Activated T-cell treated with anti-CD3 and anti-CD28 coated beads for 24 hours (primary cell): ENCODE results near the gene RPS19.
"Not testable (repeated sequence)": the region's sequence is repeated elsewhere in the genome, so short reads cannot be mapped to it uniquely, and the experiment has no call there.

ENCODE experiments used
- DNase-seq: peaks from one replicate; pipeline ENCODE4 v3.0.0-alpha.2; 2020; ENCODE audit warnings: low read depth

The RPS19 gene

DNA sequence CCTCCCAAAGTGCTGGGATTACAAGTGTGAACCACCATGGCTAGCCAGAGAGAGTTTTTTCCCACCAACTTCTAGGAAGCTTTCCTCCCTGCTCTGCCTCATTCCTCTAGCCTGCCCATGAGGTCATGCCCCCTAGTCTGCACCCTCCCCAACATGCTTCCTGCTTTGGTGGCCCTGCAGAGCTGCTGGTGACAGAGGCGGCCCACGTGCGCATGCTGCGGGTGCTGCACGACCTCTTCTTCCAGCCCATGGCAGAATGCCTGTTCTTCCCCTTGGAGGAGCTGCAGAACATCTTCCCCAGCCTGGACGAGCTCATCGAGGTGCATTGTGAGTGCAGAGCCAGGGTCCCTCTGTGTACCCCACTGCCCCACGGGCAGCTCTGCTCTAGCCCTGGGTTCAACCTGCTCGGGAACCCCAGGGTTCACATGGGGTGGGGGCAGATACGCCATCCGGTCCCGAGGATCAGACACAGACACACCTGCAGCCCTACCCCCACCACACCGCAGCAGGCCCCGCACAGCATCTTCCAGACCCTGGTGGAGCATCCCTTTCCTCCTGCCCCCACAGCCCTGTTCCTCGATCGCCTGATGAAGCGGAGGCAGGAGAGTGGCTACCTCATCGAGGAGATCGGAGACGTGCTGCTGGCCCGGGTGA is 41.8 kb downstream of the RPS19 start:
- no peak for DNase-seq

DNA sequence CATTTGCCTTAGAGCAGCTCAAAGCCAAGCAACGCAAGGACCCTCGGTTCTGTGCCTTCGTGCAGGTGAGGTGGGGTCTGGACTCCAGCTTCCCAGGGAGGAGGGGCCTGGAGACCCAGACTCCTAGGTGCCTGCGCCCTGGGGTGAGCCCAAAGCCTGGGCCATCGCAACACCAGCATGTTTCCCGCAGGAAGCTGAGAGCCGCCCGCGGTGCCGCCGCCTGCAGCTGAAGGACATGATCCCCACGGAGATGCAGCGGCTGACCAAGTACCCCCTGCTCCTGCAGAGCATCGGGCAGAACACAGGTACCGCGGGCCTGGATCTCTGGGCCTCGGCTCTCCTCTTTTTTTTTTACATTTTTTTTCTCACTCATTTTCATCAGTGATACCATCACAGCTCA is 42.5 kb downstream of the RPS19 start:
- DNase-seq: no peak

DNA sequence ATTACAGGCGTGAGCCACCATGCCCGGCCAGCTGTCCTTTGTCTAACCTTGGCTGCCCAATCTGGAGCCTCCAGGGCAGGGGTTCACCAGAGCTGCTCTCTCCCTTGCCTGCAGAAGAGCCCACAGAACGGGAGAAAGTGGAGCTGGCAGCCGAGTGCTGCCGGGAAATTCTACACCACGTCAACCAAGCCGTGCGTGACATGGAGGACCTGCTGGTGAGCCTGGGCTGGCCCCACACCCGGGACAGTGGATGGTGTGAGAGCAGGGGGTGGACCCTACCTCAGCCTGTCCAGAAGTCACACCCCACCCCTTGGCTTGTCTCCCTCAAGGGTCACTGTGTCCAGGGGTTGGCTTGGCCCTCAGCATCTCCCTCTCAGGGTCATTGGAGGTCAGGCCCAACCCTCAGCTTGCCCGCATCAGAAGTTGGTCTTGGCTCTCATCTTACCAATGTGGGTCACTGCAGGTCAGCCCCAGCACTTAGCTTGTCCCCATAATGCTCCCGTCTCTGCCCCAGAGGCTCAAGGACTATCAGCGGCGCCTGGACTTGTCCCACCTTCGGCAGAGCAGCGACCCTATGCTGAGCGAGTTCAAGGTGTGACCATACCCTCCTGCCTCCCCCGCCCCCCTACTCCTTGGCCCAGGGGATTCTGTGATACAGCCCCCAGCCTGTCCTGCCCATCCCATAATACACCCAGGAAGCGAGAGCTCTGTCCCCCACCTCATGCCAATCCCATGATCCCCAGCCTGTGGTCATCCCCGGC is 43.3 kb downstream of the RPS19 start:
- no peak for DNase-seq

DNA sequence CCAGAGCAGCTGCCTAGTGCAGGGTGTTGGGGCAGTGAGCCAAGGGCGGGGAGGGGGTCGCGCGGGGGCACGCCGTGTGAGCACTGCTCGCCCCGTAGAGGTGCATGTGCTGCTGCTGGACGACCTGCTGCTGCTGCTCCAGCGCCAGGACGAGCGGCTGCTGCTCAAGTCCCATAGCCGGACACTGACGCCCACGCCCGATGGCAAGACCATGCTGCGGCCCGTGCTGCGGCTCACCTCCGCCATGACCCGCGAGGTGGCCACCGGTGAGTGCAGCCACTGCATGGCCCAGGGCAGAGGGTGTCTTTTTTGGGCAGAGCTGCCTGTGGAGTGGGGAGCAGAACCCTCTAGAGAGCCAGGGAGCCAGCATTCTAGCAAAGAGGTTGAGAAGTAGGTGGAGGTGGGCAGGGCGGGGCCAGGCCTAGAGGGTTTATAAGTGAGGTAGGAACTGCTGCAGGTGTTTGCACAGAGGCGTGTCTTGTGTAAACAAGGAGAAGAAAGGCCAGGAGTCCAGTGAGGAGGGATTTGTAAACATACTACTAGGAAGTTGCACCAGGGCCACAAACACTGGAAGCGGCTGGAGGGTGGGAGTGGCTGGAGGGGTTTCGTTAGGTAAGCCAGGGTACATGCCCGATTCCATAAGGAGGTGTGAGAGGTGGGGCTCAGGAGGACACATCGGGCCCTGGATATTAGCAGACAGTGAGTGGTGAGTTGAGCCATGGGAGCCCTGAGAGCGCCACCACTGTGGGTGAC is 44.2 kb downstream of the RPS19 start:
- no peak for DNase-seq

DNA sequence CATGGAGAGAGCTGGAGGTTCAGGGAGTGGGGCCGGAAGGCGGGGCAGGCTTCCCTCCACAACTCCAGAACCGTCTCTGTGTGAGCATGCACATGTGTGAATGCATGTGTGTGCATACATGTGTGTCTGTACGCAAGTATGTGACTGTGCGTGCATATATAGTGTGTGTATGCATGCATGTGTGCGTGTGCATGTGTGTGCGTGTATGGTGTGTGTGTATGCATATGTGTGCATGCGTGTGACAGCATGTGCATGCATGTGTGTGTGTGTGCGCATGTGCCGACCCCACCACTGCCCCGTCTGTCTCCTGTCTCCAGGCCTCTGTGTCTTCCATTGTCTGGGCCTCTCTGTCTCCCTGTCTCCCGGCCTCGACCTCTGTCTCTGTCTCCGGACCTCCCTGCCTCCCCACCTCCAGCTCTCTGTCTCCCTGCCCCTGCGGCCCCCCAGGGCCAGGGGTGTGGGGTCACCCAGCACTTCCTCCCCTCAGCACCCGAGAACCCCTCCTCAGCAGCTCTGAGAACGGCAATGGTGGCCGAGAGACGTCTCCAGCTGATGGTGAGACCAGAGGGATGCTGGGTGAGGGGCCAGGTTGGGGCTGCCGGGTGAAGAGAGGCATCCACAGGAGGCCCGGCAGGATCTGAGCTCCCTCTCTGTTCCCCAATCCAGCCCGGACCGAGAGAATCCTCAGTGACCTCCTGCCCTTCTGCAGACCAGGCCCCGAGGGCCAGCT is 45.4 kb downstream of the RPS19 start:
- DNase-seq: no peak

DNA sequence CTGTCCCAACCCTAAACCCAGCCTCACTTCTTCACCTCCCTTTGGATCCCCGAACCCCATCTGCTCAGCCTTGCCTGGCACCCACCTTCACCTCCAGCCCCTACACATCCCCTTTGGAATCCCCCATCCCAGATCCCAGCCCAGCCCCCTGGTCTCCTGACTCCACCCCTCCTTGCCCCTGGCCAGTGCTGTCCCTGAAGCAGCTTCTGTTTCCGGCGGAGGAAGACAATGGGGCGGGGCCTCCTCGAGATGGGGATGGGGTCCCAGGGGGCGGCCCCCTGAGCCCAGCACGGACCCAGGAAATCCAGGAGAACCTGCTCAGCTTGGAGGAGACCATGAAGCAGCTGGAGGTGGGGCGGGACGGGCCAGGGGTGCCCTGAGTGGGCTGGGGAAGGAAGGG is 46.2 kb downstream of the RPS19 start:
- no peak for DNase-seq

DNA sequence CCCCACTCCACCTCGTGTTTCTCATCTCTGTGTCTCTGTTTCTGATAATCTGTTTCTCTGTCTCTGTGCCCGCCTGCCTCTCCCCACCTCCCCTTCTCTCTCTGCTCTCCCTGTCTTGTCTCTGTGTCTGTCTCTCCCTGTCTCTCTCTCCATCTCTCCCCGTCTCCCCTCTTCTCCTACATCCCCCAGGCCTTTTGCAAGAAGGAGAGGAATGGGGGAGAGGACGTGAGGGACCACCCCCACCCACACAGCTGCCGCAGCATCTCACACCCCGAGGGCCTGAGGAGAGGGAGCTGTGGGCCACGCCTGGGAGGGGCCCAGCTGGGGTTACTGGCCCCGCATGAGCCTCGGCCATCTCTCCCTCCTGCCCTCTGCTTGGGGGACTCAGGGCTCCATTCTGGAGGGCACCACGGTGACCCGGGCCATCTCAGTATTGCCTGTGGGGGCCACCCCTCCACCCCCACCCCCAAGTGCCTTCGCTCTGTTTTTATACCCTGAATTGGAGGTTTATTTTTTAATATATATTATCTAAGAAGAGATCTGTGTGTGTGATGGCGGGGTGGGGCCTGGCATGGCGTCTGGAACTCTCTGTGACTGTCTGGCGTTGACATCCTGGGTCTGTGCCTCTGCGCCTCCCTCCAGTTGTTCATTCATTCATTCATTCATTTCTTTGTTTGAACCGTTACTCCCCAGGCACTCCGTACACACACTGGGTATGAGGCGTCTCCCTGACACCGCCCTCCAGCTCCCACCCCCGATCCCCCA is 47.0 kb downstream of the RPS19 start:
- DNase-seq: no peak

DNA sequence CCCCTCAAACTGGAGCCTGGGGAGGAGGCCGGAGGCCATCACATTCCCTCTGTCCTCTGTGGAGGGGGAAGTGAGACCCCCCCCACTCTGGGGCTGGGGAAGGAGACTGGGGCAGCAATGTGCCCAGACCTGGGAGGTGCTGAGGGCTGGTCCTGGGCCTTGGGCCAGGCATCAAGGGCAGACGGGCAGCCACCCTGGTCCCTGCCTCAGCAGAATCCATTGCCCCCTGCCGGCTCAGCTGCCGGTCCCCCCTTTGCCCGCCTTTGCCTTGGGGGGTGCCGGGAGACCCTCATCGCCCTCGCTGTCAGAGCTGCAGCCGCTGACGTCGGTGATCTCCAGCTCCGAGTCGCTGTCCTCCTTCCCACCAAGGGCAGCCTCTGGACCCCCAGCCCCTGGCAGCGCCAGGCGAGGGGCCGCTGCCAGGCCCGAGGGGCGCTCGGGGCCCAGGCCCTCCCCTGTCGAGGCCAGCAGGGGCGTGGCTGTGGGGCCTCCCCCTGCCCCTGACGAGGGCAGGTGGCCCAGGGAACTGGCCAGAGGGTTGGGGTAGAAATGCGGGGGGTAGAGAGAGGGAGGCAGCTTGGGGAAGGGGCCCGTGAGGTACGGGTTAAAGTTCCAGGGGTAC is 48.0 kb downstream of the RPS19 start:
- DNase-seq: no peak

DNA sequence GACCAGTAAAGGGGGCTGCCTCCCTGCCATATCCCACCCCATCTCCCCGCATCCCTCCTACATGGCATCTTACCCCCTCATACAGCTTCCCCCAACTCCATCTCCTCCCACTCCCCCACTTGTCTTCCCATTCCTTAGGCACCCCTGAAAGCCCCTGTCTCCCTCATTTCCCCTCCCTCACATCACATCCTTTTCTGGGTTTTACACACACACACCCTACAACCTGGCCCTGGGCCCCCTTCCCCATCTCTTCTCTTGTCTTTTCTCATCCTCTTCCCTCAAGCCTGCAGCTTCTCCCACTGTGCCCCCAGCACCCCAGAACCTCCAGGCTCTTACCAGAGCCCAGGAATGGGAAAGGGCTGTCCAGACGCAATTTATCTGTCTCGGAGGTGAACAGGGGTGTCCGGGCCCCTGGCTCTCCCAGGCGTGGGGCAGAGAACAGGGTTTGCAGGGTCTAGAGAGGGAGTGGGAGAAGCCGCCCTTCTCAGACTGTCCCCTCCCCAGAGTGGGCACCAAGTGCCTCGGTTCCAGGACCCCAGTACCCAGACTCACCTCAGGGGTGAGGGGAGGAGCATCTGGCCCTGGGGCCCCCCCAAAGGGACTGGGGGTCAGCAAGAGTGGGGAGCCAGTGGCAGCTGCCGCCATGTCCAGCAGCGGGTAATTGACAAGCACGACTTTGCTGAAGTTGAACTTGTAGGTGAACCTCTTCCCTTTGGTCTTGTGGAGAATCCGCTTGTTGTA is 48.8 kb downstream of the RPS19 start:
- DNase-seq: no peak

DNA sequence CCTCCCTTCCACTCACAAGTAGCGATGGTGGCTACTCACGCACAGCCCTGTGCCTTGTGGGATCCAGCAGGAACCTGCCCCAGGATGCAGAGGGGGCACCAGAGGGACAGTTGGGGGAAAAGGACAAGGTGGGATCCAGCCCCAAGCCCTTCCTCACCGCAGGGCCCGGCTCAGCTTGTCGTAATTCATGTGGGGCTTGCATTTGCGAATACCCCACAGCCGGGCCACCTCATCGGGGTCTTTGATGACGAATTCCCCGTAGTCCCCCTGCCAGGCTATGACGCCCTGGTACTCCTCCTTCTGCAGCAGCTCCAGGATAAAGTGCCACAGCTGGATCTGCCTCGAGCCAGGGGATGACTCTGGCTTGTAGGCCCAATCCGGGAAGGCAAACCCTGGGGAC is 49.7 kb downstream of the RPS19 start:
- no peak for DNase-seq

DNA sequence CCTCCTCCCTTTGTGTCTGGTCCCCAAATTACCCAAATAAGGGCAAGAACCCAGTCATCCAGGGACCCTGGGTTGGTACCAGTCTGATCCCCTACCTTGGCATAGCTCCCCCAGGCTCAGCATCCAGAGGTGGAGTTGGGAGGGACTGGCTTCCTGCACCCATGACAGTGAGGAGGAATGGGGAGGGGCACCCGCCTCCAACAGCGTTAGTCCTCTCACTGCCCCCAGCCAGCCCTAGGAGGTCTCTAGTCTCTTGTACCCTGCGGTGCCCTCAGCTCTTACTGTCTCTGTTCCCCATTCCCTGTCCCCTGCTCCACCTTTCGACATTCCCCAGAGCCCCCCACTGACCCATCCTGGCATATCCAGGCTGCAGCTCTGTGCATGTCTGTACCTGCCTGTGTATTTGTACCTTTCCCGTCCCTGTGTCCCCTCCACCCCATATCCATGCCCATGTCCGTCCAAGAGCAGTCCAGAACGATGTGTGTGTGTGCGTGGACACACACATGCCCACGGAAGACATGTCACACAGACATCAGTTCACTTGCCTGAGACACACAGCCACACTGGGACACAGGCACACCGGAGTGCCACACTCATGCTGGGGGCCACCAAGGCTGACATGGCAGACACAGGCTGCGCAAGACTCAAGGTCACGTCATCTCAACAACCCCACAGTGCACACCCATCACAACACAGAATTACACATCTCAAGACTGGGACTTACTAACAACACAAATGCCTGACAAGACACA is 50.4 kb downstream of the RPS19 start:
- no peak for DNase-seq

DNA sequence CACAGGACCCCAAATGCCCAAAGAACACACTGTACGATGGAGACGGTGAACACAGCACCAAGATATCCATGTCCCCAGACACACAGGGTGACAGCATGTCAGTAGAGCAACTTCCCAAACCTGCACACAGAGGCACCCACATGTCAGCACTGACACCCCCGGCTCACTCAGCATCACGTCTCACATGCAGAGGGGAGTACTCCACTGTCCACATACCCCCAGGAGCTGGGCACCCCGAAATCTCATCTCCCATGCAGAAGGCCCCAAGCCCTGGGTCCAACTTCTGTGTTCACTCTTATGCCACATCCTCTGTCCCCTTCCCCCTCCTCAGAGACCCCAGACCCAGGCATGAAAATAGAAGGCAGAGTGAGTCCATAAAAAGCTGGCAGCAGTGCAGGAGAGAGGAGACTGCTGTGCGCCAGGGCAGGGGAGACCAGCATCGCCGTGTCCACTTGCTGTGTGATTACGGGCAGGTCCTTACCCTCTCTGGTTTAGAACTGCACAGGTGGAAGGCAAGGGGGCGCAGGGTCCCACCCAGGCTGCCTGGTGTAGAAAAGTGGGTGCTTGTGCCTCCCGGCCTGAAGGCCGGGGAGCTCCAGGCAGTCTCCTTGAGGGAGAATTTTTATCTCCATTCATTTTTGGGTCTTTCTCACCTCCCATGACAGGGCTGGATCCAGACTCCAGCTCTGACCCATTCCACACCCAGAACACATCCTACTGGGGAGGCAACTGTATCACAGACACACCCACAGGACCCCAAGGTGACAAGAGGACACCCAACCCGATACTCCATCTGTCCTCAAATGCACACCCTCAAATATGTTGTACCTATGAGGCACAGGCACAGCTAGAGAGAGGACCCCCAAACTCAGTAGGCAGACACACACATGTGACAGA is 51.2 kb downstream of the RPS19 start:
- DNase-seq: no peak

DNA sequence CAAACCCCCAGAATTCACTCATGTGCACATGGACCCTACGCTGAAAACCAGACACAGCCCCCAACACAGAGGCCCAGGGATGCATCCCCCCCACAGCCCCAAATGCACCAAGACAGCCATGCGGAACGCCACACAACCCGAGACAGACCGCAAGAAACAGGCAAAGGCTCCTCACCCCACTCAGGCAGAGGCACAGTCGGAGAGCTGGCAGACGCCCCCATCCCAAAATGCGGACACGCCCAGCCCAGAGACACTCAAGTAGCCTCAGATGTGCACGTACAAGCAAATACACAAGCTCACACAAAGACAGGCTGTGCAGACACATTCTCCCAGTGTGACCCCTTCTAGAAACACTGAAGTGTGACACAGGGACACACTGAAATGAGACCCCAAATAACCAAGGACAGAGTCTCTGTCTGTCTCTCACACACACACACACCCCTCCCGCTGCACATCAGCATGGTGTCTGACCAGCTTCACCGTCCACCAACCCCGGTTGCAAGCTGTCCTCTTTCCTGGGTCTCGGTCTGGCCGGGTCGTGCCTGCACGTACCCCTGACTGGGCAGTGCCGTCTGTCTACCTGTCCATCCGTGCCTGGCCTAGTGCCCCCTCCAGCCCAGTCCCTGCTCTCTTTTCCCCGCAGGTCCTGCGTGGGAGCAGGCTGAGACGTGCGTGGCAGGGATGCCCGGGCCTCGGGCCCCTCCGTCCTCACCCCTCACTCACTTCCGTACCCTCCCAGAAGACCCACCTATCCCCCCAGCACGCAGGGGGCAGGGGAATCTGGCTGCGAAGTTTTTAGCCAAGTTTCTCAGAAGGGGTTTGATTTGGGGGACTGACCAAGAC is 52.1 kb downstream of the RPS19 start:
- DNase-seq: no peak

DNA sequence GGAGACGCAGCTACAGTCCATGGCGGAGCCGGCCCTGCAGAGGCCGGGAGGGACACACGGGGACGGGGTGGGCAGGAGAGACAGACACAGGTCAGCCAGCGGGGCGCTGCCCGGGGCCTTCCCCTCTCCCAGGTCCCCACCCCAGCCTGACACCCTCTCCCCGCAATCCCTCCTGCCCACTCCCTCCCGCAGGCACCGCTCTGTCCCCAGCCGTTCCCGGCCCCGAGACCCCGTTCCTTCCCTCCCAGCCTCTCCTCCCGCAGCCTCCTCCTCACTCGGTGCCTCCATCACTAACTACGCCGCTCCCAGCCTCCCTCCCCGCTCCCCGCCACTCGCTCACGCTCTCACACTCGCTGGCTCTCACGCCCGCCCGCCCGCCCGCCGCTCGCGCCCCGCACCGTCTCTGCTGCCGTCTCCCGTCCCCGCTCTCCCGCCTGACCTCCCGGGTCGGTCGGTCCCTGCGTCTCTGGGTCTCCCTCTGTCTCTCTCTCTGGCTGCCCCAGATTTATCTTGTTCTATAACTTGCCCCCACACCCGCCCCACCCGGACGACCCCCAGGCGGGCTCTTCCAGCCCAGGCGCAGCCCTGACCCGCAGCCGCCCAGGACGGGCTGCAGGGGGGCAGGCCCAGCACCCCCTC is 53.0 kb downstream of the RPS19 start:
- no peak for DNase-seq

DNA sequence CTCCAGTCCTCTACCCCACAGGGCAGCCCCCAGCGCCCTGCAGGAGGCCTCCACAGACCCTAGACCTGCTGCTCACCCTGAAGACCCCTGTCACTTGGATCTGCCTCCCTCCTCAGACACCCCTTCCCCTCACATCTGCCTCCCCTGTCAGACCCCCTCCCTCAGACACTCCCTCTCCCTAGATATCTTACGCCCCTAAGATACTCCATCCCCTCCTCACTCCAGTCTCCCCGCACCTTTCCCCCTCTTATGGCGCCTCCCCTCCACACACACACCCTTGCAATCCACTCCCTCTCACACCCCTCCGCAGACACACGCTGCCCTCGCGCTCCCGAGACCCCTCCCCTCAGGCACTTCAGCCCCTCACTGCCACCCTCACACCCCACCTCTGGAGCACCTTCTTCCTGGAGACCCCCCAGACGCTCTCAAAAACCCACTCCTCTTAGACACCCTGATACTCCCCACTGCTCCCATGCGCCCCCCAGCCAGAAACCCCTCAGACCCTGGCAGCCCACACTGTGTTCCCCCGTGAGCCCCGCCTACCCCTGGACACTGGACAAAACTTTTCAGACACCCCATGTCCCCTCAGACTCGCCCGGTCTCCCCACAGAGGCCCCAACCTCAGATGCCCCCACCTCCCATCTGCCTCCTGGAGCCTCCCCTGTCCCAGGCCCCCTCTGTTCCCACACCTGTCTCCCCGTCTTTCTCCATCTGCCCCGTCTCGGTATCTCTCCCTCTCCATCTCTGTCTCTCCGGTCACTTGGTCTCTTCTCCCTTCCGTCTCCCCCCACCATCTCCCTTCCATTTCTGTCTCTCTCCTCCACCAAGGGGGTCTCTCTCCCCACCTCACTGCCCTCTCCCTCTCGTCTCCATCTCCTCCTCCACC is 53.7 kb downstream of the RPS19 start:
- DNase-seq: no peak

DNA sequence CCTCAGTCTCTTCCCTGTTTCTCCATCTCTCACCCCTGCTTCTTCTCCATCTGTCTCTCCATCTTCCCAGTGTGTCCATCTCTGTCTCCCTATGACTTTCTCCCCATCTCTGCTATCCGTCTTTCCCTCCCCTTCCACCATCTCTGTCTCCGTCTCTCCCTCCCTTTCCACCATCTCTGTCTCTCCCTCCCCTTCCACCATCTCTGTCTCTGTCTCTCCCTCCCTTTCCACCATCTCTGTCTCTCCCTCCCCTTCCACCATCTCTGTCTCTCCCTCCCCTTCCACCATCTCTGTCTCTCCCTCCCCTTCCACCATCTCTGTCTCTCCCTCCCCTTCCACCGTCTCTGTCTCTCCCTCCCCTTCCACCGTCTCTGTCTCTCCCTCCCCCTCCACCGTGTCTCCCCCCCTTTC is 54.4 kb downstream of the RPS19 start:
- not testable (repeated sequence) for DNase-seq
